ENCODE results near the gene NLK. TPM values are rescaled to one million over a fixed set of nuclear protein-coding genes. Genes with fewer than 3 reads are reported as not detected.

NLK gene
- total RNA-seq, 1 experiment from 2014 or later, result 14.9 TPM

- H3K4me1 ChIP-seq (ENCODE audit: insufficient read depth, low read length), result no peaks in the 10 kb centered on the region
- POLR2A ChIA-PET (ENCODE audit: unreplicated experiment), result no interaction called here
- CTCF ChIA-PET, result no interaction called here
- no peaks in the 10 kb centered on the region for H3K9me2 ChIP-seq (replicated peaks; ENCODE audit: low read length)
- no peak overlapping the region for H3K4me3 ChIP-seq (ENCODE audit: low read length)
- ATAC-seq (no peak), DNase-seq (no peak)
- no peaks in the 10 kb centered on the region for H3K27me3 ChIP-seq (ENCODE audit: low read length)
- intact Hi-C loops (cut with micrococcal nuclease), result no loop called here
- H3K9ac ChIP-seq (ENCODE audit: low read length), result no peak overlapping the region
- no peak overlapping the region for H3K4me2 ChIP-seq (ENCODE audit: low read length)
- peaks cover 59% of the 10 kb centered on the region for H3K79me2 ChIP-seq (ENCODE audit: low read length)
- TF ChIP-seq EZH2phosphoT487 (IDR thresholded peaks at IDR 0.05; ENCODE audit: borderline replicate concordance, low read length), result no peak
- no peak overlapping the region for H3K27ac ChIP-seq (ENCODE audit: low read length)
- H3K9me3 ChIP-seq (ENCODE audit: low read length), result 0 out of 2 replicates have a peak, but pooled peaks cover 5% of the 10 kb centered on the region
- H3K36me3 ChIP-seq (ENCODE audit: low read depth, low read length), result peaks cover 15% of the 10 kb centered on the region
- no TSS peak for BruUV-seq (replicated peaks)
- H2AFZ ChIP-seq (ENCODE audit: low read length), result no peak overlapping the region
- no peaks in the 10 kb centered on the region for H3F3A ChIP-seq (ENCODE audit: low read length, unreplicated experiment)
- H4K20me1 ChIP-seq (ENCODE audit: low read length), result no peaks in the 10 kb centered on the region
Measured at GRCh38 chr17:28071179-28071578, 28.7 kb downstream of the NLK start.

GRCh38 chr17:28071891-28072606 lies 29.6 kb downstream of the NLK start:
- TF ChIP-seq CTCF (conservative IDR thresholded peaks at IDR 0.05; ENCODE audit: low read depth, low read length) (no peak), EZH2phosphoT487 (IDR thresholded peaks at IDR 0.05; ENCODE audit: borderline replicate concordance, low read length) (no peak), EZH2 (IDR thresholded peaks at IDR 0.05; ENCODE audit: low read length, unreplicated experiment) (no peak)
- ChIA-PET CTCF (no interaction called here), POLR2A (ENCODE audit: unreplicated experiment) (no interaction called here)
- intact Hi-C loops (cut with micrococcal nuclease), result no loop called here
- Histone ChIP-seq H3K27me3 (ENCODE audit: low read length) (no peaks in the 10 kb centered on the region), H3K4me1 (ENCODE audit: insufficient read depth, low read length) (no peaks in the 10 kb centered on the region), H2AFZ (ENCODE audit: low read length) (no peak overlapping the region), H3K4me3 (ENCODE audit: low read length) (no peak overlapping the region), H4K20me1 (ENCODE audit: low read length) (no peaks in the 10 kb centered on the region), H3K27ac (ENCODE audit: low read length) (no peak overlapping the region), H3K9me3 (ENCODE audit: low read length) (0 out of 2 replicates have a peak, but pooled peaks cover 5% of the 10 kb centered on the region), H3F3A (ENCODE audit: low read length, unreplicated experiment) (no peaks in the 10 kb centered on the region), H3K4me2 (ENCODE audit: low read length) (no peak overlapping the region), H3K9ac (ENCODE audit: low read length) (no peak overlapping the region), H3K79me2 (ENCODE audit: low read length) (peaks cover 60% of the 10 kb centered on the region), H3K36me3 (ENCODE audit: low read depth, low read length) (peaks cover 15% of the 10 kb centered on the region), H3K9me2 (replicated peaks; ENCODE audit: low read length) (no peaks in the 10 kb centered on the region)
- DNase-seq (no peak), ATAC-seq (no peak)
- BruUV-seq (replicated peaks), result no TSS peak

GRCh38 chr17:28072936-28073533 lies 30.6 kb downstream of the NLK start:
- no peaks in the 10 kb centered on the region for H3K9me2 ChIP-seq (replicated peaks; ENCODE audit: low read length)
- intact Hi-C loops (cut with micrococcal nuclease), result no loop called here
- no peaks in the 10 kb centered on the region for H3K27me3 ChIP-seq (ENCODE audit: low read length)
- CTCF ChIA-PET, result no interaction called here
- no peak overlapping the region for H3K27ac ChIP-seq (ENCODE audit: low read length)
- H3K36me3 ChIP-seq (ENCODE audit: low read depth, low read length), result peaks cover 15% of the 10 kb centered on the region
- no peak overlapping the region for H3K4me2 ChIP-seq (ENCODE audit: low read length)
- H4K20me1 ChIP-seq (ENCODE audit: low read length), result no peaks in the 10 kb centered on the region
- ATAC-seq (no peak), DNase-seq (no peak)
- TF ChIP-seq EZH2 (IDR thresholded peaks at IDR 0.05; ENCODE audit: low read length, unreplicated experiment), result no peak
- no peak for TF ChIP-seq CTCF (conservative IDR thresholded peaks at IDR 0.05; ENCODE audit: low read depth, low read length)
- TF ChIP-seq EZH2phosphoT487 (IDR thresholded peaks at IDR 0.05; ENCODE audit: borderline replicate concordance, low read length), result no peak
- 0 out of 2 replicates have a peak, but pooled peaks cover 5% of the 10 kb centered on the region for H3K9me3 ChIP-seq (ENCODE audit: low read length)
- no peaks in the 10 kb centered on the region for H3K4me1 ChIP-seq (ENCODE audit: insufficient read depth, low read length)
- POLR2A ChIA-PET (ENCODE audit: unreplicated experiment), result no interaction called here
- H3K9ac ChIP-seq (ENCODE audit: low read length), result no peak overlapping the region
- no TSS peak for BruUV-seq (replicated peaks)
- H3K79me2 ChIP-seq (ENCODE audit: low read length), result peaks cover 58% of the 10 kb centered on the region
- H3F3A ChIP-seq (ENCODE audit: low read length, unreplicated experiment), result no peaks in the 10 kb centered on the region
- no peak overlapping the region for H3K4me3 ChIP-seq (ENCODE audit: low read length)
- no peak overlapping the region for H2AFZ ChIP-seq (ENCODE audit: low read length)
